Endodermal cell (in vitro differentiated cells): ENCODE results near the gene RAB13. TPM values are rescaled to one million over a fixed set of nuclear protein-coding genes. Genes with fewer than 3 reads are reported as not detected.

ENCODE experiments used
- DNase-seq: peaks from one replicate; pipeline ENCODE4 v3.0.0-alpha.2; 2017
- H3K27ac ChIP-seq: 2 replicates; pipeline ENCODE4 v1.5.1; 2013; ENCODE audit warnings: mild to moderate bottlenecking, low read depth, low read length, moderate library complexity
- H3K27me3 ChIP-seq: 2 replicates; pipeline ENCODE4 v1.6.1; 2013; ENCODE audit warnings: mild to moderate bottlenecking, low read length, moderate library complexity; ENCODE audit not compliant: insufficient read depth, control insufficient read depth, poor library complexity, severe bottlenecking
- H3K36me3 ChIP-seq: 2 replicates; pipeline ENCODE4 v1.7.0; 2013; ENCODE audit warnings: mild to moderate bottlenecking, low read length, moderate library complexity; ENCODE audit not compliant: control insufficient read depth, insufficient read depth
- H3K4me1 ChIP-seq: one replicate; pipeline ENCODE4 v1.7.0; 2013; ENCODE audit warnings: low read length; ENCODE audit not compliant: control insufficient read depth, insufficient read depth
- H3K4me3 ChIP-seq: 2 replicates; pipeline ENCODE4 v1.5.1; 2013; ENCODE audit warnings: mild to moderate bottlenecking, low read length, moderate library complexity
- H3K9ac ChIP-seq: 2 replicates; pipeline ENCODE4 v1.6.1; 2013; ENCODE audit warnings: mild to moderate bottlenecking, low read length, moderate library complexity; ENCODE audit not compliant: poor library complexity, severe bottlenecking; ENCODE audit errors: extremely low read depth
- H3K9me3 ChIP-seq: 2 replicates; pipeline ENCODE4 v1.6.1; 2013; ENCODE audit warnings: mild to moderate bottlenecking, low read length, moderate library complexity; ENCODE audit not compliant: control insufficient read depth
- H3K27ac Mint-ChIP-seq: 2 replicates; pipeline ENCODE4 v1.8.0; 2020; ENCODE audit warnings: mixed read lengths
- H3K27me3 Mint-ChIP-seq: 2 replicates; pipeline ENCODE4 v1.8.0; 2021; ENCODE audit warnings: mild to moderate bottlenecking, mixed read lengths; ENCODE audit not compliant: insufficient read depth
- H3K36me3 Mint-ChIP-seq: 2 replicates; pipeline ENCODE4 v1.8.0; 2020; ENCODE audit warnings: low read depth, mixed read lengths
- H3K4me1 Mint-ChIP-seq: 2 replicates; pipeline ENCODE4 v1.8.0; 2020; ENCODE audit warnings: mixed read lengths
- H3K4me3 Mint-ChIP-seq: 2 replicates; pipeline ENCODE4 v1.8.0; 2020; ENCODE audit warnings: mild to moderate bottlenecking, moderate library complexity, mixed read lengths
- H3K9me3 Mint-ChIP-seq: 2 replicates; pipeline ENCODE4 v1.8.0; 2020; ENCODE audit warnings: mild to moderate bottlenecking, mixed read lengths
- WGBS, 2 experiments: methylation state at CpG; one replicate each; pipeline versions ENCODE4 v1.1.5 to v1.1.7; 2013; ENCODE audit warnings: missing lambda C conversion rate in 2 of 2, mixed read lengths in 1 of 2; ENCODE audit not compliant: insufficient coverage in 1 of 2, insufficient read length in 1 of 2; 5-methylcytosine and 5-hydroxymethylcytosine counted together
- total RNA-seq, 2 donors: library from RNA; stranded (reverse); fragmentation: NEBNext Ultra II Directional in 1 of 2; extraction: Animal tissue kit (Norgen Biotek cat#: 25700) in 1 of 2; gene quantifications; 2 replicates in 1 of 2; 3 replicates in 1 of 2; pipeline ENCODE4 v1.2.1, GENCODE V29; 2021
- TF ChIP-seq, protein P1 (sequence below): fragments of 200-600 bp; sonication (generic); conservative IDR thresholded peaks from 2 replicates; pipeline ENCODE4 v1.5.0; 2021; ENCODE audit warnings: antibody characterized with exemption, mild to moderate bottlenecking

Gene RAB13
- total RNA-seq, 2 donors from 2014 or later, result 80.3 to 97.1 TPM

DNA sequence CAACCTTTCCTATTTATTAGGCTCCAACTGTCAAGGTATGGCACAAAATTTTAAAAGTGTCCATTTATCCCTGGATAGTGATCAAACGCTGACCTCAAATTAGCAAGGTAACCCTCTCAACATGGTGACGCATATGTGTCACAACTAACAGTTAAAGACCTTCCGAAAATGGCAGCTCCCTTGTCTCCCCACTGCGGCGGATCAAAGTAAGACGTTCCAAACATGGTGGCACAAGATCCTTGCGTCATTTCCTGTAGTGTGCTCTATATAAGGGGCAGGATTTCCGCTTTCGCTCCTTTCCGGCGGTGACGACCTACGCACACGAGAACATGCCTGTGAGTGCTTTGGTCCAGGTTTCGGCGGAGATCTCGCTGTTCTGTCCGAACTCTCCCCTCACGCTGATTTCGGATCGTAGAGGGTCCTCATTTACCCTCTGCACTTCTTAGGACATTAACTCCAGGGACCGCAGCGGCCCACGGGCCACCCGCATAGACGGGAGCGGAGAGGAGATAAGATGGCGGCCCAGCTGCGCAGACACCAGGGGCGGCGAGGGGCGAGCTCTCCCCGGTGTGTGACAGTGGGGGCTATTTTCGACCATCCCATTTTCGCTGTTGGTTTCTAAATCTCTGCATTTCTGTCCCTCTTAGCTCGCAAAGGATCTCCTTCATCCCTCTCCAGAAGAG is 4.5 kb upstream of the RAB13 start, which contains the start of gene RPS27:
Gene RPS27, plus strand, starts transcription at position 295 of the 683 bp plus-strand sequence. Its CDS starts 35 bp downstream, at position 330.
- peak within 1 kb of the TSS; percentile 70 for H3K27ac ChIP-seq
- no peaks in the 10 kb centered on the region for H3K4me1 ChIP-seq
- H3K9me3 Mint-ChIP-seq, result peaks cover 1% of the 10 kb centered on the region
- DNase-seq, result peak; percentile 96
- no peaks in the 10 kb centered on the region for H3K9me3 ChIP-seq
- H3K4me1 Mint-ChIP-seq, result peaks cover 15% of the 10 kb centered on the region
- TF ChIP-seq, protein P1, sequence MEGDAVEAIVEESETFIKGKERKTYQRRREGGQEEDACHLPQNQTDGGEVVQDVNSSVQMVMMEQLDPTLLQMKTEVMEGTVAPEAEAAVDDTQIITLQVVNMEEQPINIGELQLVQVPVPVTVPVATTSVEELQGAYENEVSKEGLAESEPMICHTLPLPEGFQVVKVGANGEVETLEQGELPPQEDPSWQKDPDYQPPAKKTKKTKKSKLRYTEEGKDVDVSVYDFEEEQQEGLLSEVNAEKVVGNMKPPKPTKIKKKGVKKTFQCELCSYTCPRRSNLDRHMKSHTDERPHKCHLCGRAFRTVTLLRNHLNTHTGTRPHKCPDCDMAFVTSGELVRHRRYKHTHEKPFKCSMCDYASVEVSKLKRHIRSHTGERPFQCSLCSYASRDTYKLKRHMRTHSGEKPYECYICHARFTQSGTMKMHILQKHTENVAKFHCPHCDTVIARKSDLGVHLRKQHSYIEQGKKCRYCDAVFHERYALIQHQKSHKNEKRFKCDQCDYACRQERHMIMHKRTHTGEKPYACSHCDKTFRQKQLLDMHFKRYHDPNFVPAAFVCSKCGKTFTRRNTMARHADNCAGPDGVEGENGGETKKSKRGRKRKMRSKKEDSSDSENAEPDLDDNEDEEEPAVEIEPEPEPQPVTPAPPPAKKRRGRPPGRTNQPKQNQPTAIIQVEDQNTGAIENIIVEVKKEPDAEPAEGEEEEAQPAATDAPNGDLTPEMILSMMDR, result no peak
- H3K36me3 Mint-ChIP-seq, result peaks cover 40% of the 10 kb centered on the region
- H3K9ac ChIP-seq, result peak within 1 kb of the TSS; percentile 94
- H3K27me3 ChIP-seq, result no peaks in the 10 kb centered on the region
- no peaks in the 10 kb centered on the region for H3K27me3 Mint-ChIP-seq
- WGBS, 2 experiments, result 0 to 1% methylated on average over 23 to 36 of the region's 36 CpGs
- peak within 1 kb of the TSS; percentile 99 for H3K4me3 ChIP-seq
- H3K4me3 Mint-ChIP-seq, result peak within 1 kb of the TSS; percentile 95
- H3K36me3 ChIP-seq, result peaks cover 44% of the 10 kb centered on the region
- peak within 1 kb of the TSS; percentile 99 for H3K27ac Mint-ChIP-seq

DNA sequence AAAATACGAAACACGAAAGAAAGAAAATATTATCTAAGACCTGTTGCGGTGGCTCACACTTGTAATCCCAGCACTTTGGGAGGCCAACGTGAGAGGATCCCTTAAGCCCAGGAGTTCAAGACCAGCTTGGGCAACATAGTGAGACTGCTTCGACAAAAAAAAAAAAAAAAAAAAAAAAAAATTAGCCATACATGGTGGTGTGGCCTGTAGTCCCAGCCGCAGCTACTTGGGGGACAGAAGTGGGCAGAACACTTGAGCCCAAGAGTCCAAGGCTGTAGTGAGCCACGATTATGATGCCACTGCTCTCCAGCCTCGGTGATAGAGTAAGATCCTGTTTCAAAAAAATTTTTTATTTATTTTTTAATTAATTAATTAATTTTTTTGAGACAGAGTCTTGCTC is 1.5 kb upstream of the RAB13 start:
- no peak overlapping the region for H3K4me3 Mint-ChIP-seq
- Histone ChIP-seq H3K36me3 (peaks cover 27% of the 10 kb centered on the region), H3K27me3 (no peaks in the 10 kb centered on the region), H3K9ac (no peak overlapping the region), H3K27ac (no peak overlapping the region), H3K4me1 (no peaks in the 10 kb centered on the region), H3K9me3 (no peaks in the 10 kb centered on the region), H3K4me3 (no peak overlapping the region)
- H3K27me3 Mint-ChIP-seq, result no peaks in the 10 kb centered on the region
- 91 to 98% methylated on average over 6 to 7 of the region's 8 CpGs for WGBS, 2 experiments
- H3K4me1 Mint-ChIP-seq, result peaks cover 20% of the 10 kb centered on the region
- TF ChIP-seq, protein P1, result no peak
- H3K27ac Mint-ChIP-seq, result no peak overlapping the region
- peaks cover 26% of the 10 kb centered on the region for H3K36me3 Mint-ChIP-seq
- no peak for DNase-seq
- no peaks in the 10 kb centered on the region for H3K9me3 Mint-ChIP-seq

- H3K9me3 ChIP-seq, result no peaks in the 10 kb centered on the region
- Mint-ChIP-seq H3K4me1 (peaks cover 10% of the 10 kb centered on the region), H3K27me3 (no peaks in the 10 kb centered on the region), H3K36me3 (peaks cover 20% of the 10 kb centered on the region), H3K4me3 (peak overlapping the region; percentile 94), H3K9me3 (no peaks in the 10 kb centered on the region), H3K27ac (peak overlapping the region; percentile 95)
- peak overlapping the region; percentile 56 for H3K9ac ChIP-seq
- WGBS, 2 experiments, result 5 to 11% methylated on average over 5 to 7 of the region's 7 CpGs
- peaks cover 21% of the 10 kb centered on the region for H3K36me3 ChIP-seq
- TF ChIP-seq, protein P1, result no peak
- H3K27ac ChIP-seq, result no peak overlapping the region
- H3K27me3 ChIP-seq, result no peaks in the 10 kb centered on the region
- peak overlapping the region; percentile 89 for H3K4me3 ChIP-seq
- peak; percentile 71 for DNase-seq
- H3K4me1 ChIP-seq, result no peaks in the 10 kb centered on the region
These were observed 712 bp downstream of the RAB13 start for GRCh38 chr1:153985341-153985912.
